HG03159 (cell line): Measurements from ENCODE around the gene KRTDAP.

Experiments used
- ATAC-seq: cut with Tn5 transposase; IDR thresholded peaks from one replicate; pipeline ENCODE4 v1.9.1; 2021; ENCODE audit warnings: mild to moderate bottlenecking, moderate library complexity; ENCODE audit not compliant: unreplicated experiment

The KRTDAP gene

GRCh38 chr19:35490364-35490763 is at the start of gene KRTDAP:
Gene KRTDAP, minus strand, starts transcription at chr19:35490464. Its CDS starts 22 bp downstream, at chr19:35490442.
- ATAC-seq = no peak

DNA sequence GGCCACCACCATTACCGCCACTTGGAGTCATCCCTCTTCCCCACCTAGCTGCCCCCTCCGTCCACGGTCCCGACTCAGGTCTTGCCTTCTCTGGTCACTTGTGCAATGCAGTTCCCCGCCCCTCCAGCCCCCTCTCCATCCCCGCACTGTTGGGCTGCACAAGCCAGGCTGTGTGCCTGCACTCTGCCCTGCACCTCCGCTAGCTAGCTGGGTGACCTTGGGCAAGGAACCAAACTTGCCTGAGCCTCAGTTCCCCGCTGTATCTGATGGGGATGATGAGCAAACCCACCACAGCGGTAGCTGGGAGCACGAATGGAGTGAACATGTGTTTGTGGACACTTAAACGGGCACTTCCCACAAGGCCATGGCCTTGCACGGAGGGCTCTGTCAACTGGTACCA is 49.6 kb upstream of the KRTDAP start:
- no peak for ATAC-seq

DNA sequence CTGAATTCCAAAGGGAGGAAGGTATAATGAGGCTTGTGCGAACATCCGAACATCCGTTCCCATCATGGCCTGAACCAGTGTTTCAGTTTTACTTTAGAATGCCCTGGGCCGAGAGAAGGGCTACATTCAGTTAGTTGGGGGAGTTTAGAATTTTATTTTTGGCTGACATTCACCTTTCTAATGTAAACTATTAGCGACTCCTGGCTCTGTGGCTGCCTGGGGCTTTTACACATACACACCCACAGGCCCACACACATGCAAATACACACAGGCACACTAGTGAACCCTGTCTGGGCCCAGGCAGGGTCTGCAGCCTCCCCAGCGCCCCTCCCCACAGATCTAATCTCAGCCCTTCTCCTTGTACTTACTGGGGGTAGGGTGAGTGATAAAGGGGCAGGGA is 49.0 kb upstream of the KRTDAP start:
- no peak for ATAC-seq

DNA sequence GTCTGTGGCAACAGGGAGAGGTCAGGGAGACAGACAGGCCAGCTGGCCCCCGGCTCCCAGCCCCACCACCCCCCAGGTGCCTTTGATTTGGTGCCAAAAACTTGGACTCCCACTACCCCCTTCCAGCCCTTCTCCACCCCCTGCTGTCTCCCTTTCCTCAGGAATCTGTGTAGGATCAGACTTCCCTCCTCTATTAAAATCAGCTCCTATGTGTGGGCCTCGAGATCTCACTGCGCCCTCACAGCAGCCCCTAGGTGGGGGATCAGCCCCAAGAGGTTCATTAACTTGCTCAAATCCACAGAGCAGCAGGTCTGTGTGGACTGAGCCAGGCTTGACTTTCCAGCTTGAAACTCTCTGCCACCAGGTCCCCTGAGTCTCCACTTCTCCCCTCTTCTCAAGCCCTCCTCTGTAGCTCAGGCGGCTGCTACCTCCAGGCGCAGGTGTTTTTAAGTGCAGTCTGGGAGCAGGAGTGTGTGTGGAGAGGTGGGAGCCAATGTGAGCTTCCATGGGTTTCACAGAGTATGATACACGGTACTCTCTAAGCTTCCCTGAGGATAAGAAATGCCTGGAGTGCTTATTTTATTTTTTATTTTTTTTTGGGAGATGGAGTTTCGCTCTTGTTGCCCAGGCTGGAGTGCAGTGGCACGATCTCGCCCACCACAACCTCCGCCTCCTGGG is 44.7 kb upstream of the KRTDAP start:
- no peak for ATAC-seq

- ATAC-seq = no peak
Observed at GRCh38 chr19:35533822-35534392, 43.6 kb upstream of the KRTDAP start.

DNA sequence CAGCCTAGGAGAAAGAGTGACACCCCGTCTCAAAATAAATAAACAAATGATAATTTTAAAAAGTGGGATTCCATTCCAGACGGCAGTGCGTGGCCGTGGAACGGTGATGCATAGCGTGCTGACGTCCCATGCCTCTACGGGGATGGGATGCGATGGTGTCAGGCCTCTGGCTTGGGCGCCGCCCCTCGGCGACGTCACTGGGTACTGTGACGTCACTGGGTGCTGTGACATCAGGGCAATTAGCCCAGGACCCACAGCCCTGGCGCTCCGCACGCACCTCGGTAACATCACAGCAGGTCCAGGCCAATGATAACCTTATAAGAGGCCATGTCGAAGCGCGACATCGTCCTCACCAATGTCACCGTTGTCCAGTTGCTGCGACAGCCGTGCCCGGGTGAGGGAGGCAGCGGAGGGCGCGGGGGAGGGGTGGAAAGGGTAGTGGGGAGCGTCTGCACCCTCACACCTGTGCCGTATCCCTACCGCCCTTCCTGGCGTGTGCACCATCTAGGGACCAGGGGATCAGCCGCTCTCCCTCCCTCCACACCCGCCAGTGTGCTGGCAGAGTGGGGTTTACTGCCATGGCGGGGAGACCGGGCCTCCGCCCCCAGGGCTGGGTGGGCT is 43.0 kb upstream of the KRTDAP start, which contains the start of gene GAPDHS:
TSS of gene GAPDHS (plus strand) at position 256 of the 621 bp plus-strand sequence. CDS start at position 328, 72 bp downstream.
- no peak for ATAC-seq

GRCh38 chr19:35531291-35531690 is 41.0 kb upstream of the KRTDAP start:
- no peak for ATAC-seq

DNA sequence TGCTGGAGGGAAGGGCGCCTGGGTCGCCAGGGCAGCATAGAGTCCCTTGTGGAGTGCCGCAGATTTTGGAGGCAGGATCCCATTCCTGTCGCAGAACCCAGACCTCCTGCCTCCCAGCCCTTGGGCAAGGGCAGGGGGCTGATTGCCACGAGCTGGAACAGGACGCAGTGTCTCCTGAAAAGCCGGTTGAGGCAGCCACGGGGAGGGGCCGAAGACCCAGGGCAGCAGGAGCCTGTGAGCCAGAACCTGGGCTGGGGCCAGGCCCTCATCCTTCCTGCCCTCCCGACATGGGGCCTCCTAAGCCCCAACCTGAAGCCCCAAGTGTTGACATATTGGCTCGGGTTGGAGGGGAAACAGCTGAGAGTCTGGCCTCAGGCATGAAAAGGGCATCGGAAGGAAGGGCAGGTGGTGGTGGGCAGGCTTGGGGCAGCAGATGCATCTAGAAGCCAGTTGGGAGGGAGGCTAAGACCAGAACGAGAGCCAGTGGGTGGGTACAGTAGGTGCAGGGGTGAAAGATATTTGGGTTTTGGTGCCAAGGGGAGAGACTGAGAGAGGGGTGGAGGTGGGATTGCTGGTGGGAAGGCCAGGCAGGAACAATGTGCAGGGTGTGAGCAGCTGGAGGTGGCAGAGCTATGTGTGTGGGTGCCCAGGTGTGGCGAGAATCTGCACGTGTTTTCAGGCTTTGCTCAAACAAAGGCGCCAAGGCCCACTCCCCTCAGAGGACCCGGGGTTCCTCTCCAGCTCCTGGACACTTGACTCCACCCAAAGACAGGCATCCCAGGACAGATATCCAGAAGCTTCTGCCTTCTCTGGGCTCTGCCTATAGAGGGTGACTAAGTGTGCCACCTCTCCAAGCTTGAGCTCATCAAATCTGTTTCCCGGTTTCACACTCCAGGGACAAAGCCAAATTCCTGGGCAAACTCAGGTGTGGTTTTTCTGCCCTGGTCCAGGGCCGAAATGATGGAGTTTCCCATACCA is 39.3 kb upstream of the KRTDAP start:
- ATAC-seq = no peak

DNA sequence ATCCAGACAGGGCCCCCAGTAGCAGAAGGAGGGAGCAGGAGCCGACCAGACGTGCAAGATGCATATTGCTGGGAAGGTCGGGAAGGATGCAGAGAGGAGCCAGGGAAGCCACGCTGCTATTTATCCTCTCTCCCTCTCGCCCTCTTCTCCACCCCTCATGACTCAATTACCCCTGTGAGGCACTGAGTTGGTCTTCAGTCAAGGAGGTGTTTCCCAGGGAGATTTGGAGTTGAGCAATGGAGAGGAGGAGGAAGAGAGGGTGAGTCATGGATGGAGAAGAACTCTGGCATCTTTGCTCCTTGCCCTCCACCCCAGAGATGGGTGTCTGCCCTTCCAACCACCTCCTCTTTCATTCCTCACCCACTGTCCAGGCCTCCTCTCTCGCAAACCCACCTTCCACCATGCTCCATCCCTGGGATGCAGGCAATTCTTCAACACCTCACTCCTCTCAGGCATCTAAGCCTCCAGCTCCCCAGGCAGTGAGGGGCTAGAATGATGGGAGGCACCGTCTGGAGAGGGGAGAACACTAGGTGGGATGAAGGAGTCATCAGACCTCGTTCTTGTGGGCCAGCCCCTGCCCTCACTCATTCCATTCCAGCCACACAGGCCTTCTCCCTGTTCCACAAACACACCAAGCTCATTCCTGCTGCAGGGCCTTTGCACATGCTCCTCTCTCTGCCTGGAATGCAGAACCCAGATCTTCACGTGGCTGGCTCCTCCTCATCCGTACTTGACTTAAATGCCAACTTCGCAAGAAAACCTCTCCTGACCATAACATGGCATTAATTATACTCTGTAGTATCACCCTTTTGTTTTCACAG is 38.2 kb upstream of the KRTDAP start, which contains the start of gene SBSN:
TSS of gene SBSN (minus strand) at position 94 of the 821 bp plus-strand sequence. CDS start at position 64, 30 bp downstream.
- no peak for ATAC-seq

- ATAC-seq = no peak
Observed at GRCh38 chr19:35525873-35526272, 35.6 kb upstream of the KRTDAP start.

- ATAC-seq = no peak
Observed at GRCh38 chr19:35524181-35524837, 34.0 kb upstream of the KRTDAP start.

DNA sequence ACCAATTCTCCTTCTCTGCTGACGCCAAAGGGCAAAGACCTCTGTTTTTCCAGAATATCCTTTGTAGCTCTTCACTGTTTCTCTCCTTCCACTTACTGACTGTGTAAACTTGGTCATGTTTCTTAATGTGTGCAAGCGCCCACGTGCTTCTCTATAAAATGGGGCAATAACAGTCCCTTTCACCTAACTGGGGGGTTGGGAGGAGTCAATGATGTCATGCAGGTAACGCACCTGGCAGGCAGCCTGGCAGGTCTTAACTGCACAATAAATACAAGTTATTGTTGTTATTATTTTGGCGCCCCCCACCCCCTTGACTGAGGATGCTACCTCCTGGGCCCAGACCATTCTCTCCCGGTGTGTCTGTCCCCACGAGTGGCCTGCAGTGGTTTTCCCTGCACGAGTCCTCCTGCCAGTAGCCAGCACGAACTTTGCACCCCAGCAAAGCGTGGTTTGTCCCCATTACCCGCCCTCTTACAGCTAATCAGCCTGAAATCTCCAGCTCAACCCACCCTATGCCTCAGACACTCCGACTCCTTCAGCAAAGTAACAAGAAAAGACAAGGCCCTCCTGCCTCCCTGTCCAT is 32.6 kb upstream of the KRTDAP start:
- ATAC-seq = no peak

DNA sequence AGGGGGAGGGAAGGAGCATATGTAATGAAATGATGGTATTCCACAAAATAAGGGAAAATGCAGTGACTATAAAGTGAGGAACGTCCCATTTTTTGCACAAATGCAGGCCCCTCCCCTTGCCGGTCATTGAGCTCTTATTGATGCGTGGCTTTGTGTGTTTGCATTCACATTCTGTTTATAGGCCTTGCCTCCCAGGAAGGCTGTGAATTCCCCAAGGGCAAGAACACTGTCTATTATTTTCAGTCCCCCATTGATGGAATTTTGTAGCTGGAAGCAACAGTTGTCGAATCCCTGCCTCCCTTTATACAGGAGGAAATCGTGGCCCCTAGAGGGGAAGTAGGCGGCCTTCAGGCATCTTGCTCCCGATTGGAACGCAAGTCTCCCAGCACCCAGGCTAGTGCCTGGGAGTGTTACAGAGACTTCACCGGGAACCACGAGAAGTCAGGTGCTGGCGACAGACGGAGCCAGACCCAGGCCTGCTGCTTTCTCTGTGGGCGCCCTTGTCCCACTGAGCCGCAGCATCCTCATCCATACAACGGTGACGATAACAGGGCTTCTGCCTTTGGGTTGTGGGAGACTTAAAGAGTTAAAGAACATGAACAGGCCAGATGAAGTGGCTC is 31.0 kb upstream of the KRTDAP start:
- no peak for ATAC-seq

DNA sequence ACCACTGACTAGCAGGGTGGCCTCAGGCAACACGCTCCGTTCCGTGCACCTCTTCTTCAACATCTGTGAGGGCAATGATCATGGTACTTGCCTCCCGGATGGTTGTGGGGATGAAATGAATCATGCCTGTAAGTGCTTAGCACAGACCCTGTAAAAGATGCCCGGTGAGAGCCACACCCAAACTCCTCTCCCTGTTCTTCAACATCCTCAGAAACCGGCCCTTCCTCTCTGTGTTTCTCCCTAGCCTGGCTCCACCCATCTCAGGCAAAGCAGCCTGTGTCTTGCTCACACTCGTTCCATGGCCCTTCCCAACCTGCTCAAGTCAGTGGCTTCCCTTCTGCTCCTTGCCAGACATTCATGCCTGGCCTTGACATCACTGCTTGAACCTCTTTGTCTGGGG is 29.0 kb upstream of the KRTDAP start:
- no peak for ATAC-seq

DNA sequence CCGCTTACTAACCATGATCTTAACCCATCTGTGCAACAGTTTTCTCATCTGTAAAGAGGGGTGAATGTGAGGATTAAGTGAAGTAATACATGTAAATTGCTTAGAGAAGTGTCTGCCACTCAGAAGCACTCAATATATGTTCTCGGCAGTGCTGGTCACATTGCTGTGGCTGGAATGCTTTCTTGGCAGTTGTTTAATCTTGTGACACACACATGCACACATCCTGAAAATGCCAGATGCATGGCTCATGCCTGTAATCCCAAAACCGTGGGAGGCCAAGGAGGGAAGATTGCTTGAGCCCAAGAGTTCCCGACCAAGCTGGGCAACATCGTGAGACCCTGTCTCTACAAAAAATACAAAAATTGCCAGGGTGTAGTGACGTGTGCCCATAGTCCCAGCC is 28.0 kb upstream of the KRTDAP start:
- no peak for ATAC-seq

- ATAC-seq = no peak
Observed at GRCh38 chr19:35517342-35517741, 27.1 kb upstream of the KRTDAP start.

- no peak for ATAC-seq
Observed at GRCh38 chr19:35516310-35516709, 26.0 kb upstream of the KRTDAP start.

DNA sequence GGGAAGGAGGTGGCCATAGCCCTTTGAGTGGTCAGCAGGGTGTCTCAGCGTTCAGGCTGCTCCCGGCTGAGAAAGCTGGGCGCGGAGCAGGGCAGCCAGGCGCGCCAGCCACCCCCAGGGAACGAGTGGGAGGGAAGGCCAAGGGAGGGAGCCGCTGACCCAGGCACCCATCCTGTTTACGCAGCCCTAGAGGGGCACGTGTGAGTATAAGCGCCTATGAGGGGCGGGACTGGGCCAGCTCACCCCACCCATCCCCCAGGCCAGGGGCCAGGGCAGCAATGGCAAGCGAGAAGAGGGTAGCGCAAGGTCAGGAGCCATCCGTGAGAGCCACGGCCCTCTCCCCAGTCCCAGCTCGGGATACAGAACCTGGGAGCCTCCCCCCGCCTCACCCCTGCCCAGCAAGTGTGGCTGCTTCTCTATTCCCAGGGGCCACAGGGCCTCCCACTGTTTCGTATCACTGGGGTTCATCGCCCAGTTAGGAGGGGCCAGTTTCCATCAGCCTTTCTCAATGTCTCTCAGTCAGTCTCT is 24.1 kb upstream of the KRTDAP start:
- no peak for ATAC-seq
